Stimulated activated memory B cell treated with anti-CD40 and anti-IgM and Interleukin-4, amounts not matched to agents 10 μg/mL and 1 μg/mL and 100 μg/mL, for 72 hours (primary cell): ENCODE data around the gene MZF1.

Experiments used
- ATAC-seq: fragments of 150-1000 bp; cut with Tn5 transposase; 2 replicates; pipeline ENCODE4 v1.10.0; 2021
- H3K27ac Mint-ChIP-seq: one replicate; pipeline ENCODE4 v1.8.0; 2022; ENCODE audit warnings: mild to moderate bottlenecking, mixed read lengths
- H3K27me3 Mint-ChIP-seq: one replicate; pipeline ENCODE4 v1.8.0; 2022; ENCODE audit warnings: mixed read lengths
- H3K36me3 Mint-ChIP-seq: one replicate; pipeline ENCODE4 v1.8.0; 2022; ENCODE audit warnings: mixed read lengths
- H3K4me1 Mint-ChIP-seq: one replicate; pipeline ENCODE4 v1.8.0; 2022; ENCODE audit warnings: mixed read lengths
- H3K4me3 Mint-ChIP-seq: one replicate; pipeline ENCODE4 v1.8.0; 2022; ENCODE audit warnings: mild to moderate bottlenecking, moderate library complexity, mixed read lengths
- H3K9me3 Mint-ChIP-seq: one replicate; pipeline ENCODE4 v1.8.0; 2022; ENCODE audit warnings: mixed read lengths

MZF1 gene

GRCh38 chr19:58518256-58519086, 54.7 kb downstream of the MZF1 start:
- H3K36me3 Mint-ChIP-seq: peaks cover 24% of the 10 kb centered on the region
- no peak for ATAC-seq
- H3K27me3 Mint-ChIP-seq: no peaks in the 10 kb centered on the region
- H3K4me3 Mint-ChIP-seq: peak overlapping the region; percentile 94
- H3K9me3 Mint-ChIP-seq: no peaks in the 10 kb centered on the region
- H3K27ac Mint-ChIP-seq: peak overlapping the region; percentile 98
- peaks cover 62% of the 10 kb centered on the region for H3K4me1 Mint-ChIP-seq

- Mint-ChIP-seq H3K27ac (no peak overlapping the region), H3K9me3 (no peaks in the 10 kb centered on the region), H3K36me3 (peaks cover 24% of the 10 kb centered on the region), H3K27me3 (no peaks in the 10 kb centered on the region), H3K4me3 (no peak overlapping the region), H3K4me1 (peaks cover 63% of the 10 kb centered on the region)
- ATAC-seq: no peak
These were observed 55.9 kb downstream of the MZF1 start for GRCh38 chr19:58516964-58517833.

GRCh38 chr19:58516246-58516836, 56.8 kb downstream of the MZF1 start:
- no peaks in the 10 kb centered on the region for H3K27me3 Mint-ChIP-seq
- no peak for ATAC-seq
- H3K4me1 Mint-ChIP-seq: peaks cover 63% of the 10 kb centered on the region
- H3K36me3 Mint-ChIP-seq: peaks cover 24% of the 10 kb centered on the region
- H3K4me3 Mint-ChIP-seq: no peak overlapping the region
- H3K9me3 Mint-ChIP-seq: no peaks in the 10 kb centered on the region
- no peak overlapping the region for H3K27ac Mint-ChIP-seq

- Mint-ChIP-seq H3K9me3 (no peaks in the 10 kb centered on the region), H3K27ac (peak overlapping the region; percentile 89), H3K4me1 (peaks cover 59% of the 10 kb centered on the region), H3K4me3 (peak overlapping the region; percentile 68), H3K27me3 (no peaks in the 10 kb centered on the region), H3K36me3 (peaks cover 24% of the 10 kb centered on the region)
- no peak for ATAC-seq
These were observed 57.9 kb downstream of the MZF1 start for GRCh38 chr19:58515259-58515658.

- peak overlapping the region; percentile 89 for H3K27ac Mint-ChIP-seq
- H3K27me3 Mint-ChIP-seq: no peaks in the 10 kb centered on the region
- peak overlapping the region; percentile 84 for H3K4me3 Mint-ChIP-seq
- peaks cover 24% of the 10 kb centered on the region for H3K36me3 Mint-ChIP-seq
- H3K4me1 Mint-ChIP-seq: peaks cover 52% of the 10 kb centered on the region
- ATAC-seq: no peak
- no peaks in the 10 kb centered on the region for H3K9me3 Mint-ChIP-seq
These were observed 58.5 kb downstream of the MZF1 start for GRCh38 chr19:58514564-58515022.

- Mint-ChIP-seq H3K4me1 (peaks cover 45% of the 10 kb centered on the region), H3K27me3 (no peaks in the 10 kb centered on the region), H3K36me3 (peaks cover 24% of the 10 kb centered on the region), H3K27ac (peak overlapping the region; percentile 89), H3K4me3 (peak overlapping the region; percentile 84), H3K9me3 (no peaks in the 10 kb centered on the region)
- peak; percentile 90 for ATAC-seq
These were observed 59.2 kb downstream of the MZF1 start for GRCh38 chr19:58513694-58514563.

GRCh38 chr19:58513213-58513693, 59.9 kb downstream of the MZF1 start:
- Mint-ChIP-seq H3K9me3 (no peaks in the 10 kb centered on the region), H3K4me1 (peaks cover 39% of the 10 kb centered on the region), H3K27ac (peak overlapping the region; percentile 89), H3K4me3 (peak overlapping the region; percentile 84), H3K27me3 (no peaks in the 10 kb centered on the region), H3K36me3 (peaks cover 23% of the 10 kb centered on the region)
- ATAC-seq: no peak
